IPS-11a (cell line): ENCODE data around the gene TSPAN32.

Experiments used
- H3K4me3 ChIP-seq: one replicate; pipeline ENCODE4 v1.5.1; 2013; ENCODE audit warnings: low read depth, low read length, control low read depth

TSPAN32 gene

GRCh38 chr11:2302896-2303626 is 1.2 kb downstream of the TSPAN32 start:
- no peak overlapping the region for H3K4me3 ChIP-seq

GRCh38 chr11:2303627-2304505 is 2.1 kb downstream of the TSPAN32 start:
- no peak overlapping the region for H3K4me3 ChIP-seq

- no peak overlapping the region for H3K4me3 ChIP-seq
Measured at GRCh38 chr11:2304506-2305139, 2.8 kb downstream of the TSPAN32 start.

- H3K4me3 ChIP-seq, result no peak overlapping the region
Measured at GRCh38 chr11:2305140-2305778, 3.4 kb downstream of the TSPAN32 start.

- no peak overlapping the region for H3K4me3 ChIP-seq
Measured at GRCh38 chr11:2305788-2306451, 4.1 kb downstream of the TSPAN32 start.

GRCh38 chr11:2306452-2306823 is 4.6 kb downstream of the TSPAN32 start:
- H3K4me3 ChIP-seq, result no peak overlapping the region

GRCh38 chr11:2306877-2307500 is 5.2 kb downstream of the TSPAN32 start:
- H3K4me3 ChIP-seq, result no peak overlapping the region

GRCh38 chr11:2307501-2308331 is 5.9 kb downstream of the TSPAN32 start:
- no peak overlapping the region for H3K4me3 ChIP-seq

GRCh38 chr11:2308713-2309112 is 6.9 kb downstream of the TSPAN32 start:
- H3K4me3 ChIP-seq, result no peak overlapping the region

- no peak overlapping the region for H3K4me3 ChIP-seq
Measured at GRCh38 chr11:2309251-2310072, 7.6 kb downstream of the TSPAN32 start.

GRCh38 chr11:2310073-2310785 is 8.4 kb downstream of the TSPAN32 start:
- H3K4me3 ChIP-seq, result no peak overlapping the region

GRCh38 chr11:2310786-2311352 is 9.1 kb downstream of the TSPAN32 start:
- H3K4me3 ChIP-seq, result no peak overlapping the region

- no peak overlapping the region for H3K4me3 ChIP-seq
Measured at GRCh38 chr11:2311353-2312133, 9.7 kb downstream of the TSPAN32 start.

GRCh38 chr11:2312232-2313042 is 10.6 kb downstream of the TSPAN32 start:
- no peak overlapping the region for H3K4me3 ChIP-seq

- H3K4me3 ChIP-seq, result no peak overlapping the region
Measured at GRCh38 chr11:2313051-2313951, 11.5 kb downstream of the TSPAN32 start.
